NT2/D1 (cell line): Measurements from ENCODE around the gene USP8.

Experiments used
- YY1 ChIP-seq: IDR thresholded peaks from 2 replicates; pipeline ENCODE4 v1.6.1; 2011; ENCODE audit not compliant: insufficient read length, insufficient read depth
- ZNF274 ChIP-seq: IDR thresholded peaks from 2 replicates; pipeline ENCODE4 v1.6.1; 2011; ENCODE audit warnings: mild to moderate bottlenecking, low read depth, low read length

- no peak for TF ChIP-seq ZNF274
- TF ChIP-seq YY1, result no peak
Measured at GRCh38 chr15:50377867-50378751, 46.1 kb upstream of the USP8 start.
